GM19463 (cell line): Measurements from ENCODE around the gene ZNF337.
"Not testable (repeated sequence)": the region's sequence is repeated elsewhere in the genome, so short reads cannot be mapped to it uniquely, and the experiment has no call there.

Experiments used
- ATAC-seq: cut with Tn5 transposase; IDR thresholded peaks from one replicate; pipeline ENCODE4 v1.9.1; 2021; ENCODE audit warnings: mild to moderate bottlenecking, moderate library complexity; ENCODE audit not compliant: unreplicated experiment

Gene ZNF337

GRCh38 chr20:25630615-25631014, 66.0 kb downstream of the ZNF337 start:
- not testable (repeated sequence) for ATAC-seq

GRCh38 chr20:25629816-25630499, 66.7 kb downstream of the ZNF337 start:
- no peak for ATAC-seq

- ATAC-seq: no peak
These were observed 69.9 kb downstream of the ZNF337 start for GRCh38 chr20:25626779-25627178.

- no peak for ATAC-seq
These were observed 72.1 kb downstream of the ZNF337 start for GRCh38 chr20:25624500-25624939.
